Measurements from ENCODE around the gene KLF16.
"Not testable (repeated sequence)": the region's sequence is repeated elsewhere in the genome, so short reads cannot be mapped to it uniquely, and the experiment has no call there.

The KLF16 gene

GRCh38 chr19:1875265-1875645, 11.9 kb upstream of the KLF16 start:
- not testable (repeated sequence) for DNase-seq; H3K4ac ChIP-seq (ENCODE audit: low read depth, low read length); H2BK5ac ChIP-seq (ENCODE audit: low read length); H3K4me1 ChIP-seq (ENCODE audit: control insufficient read depth, low read depth, low read length); H4K5ac ChIP-seq (ENCODE audit: low read length); H3K27ac ChIP-seq (ENCODE audit: low read depth, low read length); H2AK5ac ChIP-seq (ENCODE audit: low read length); H3K23ac ChIP-seq (ENCODE audit: low read length); H4K8ac ChIP-seq (ENCODE audit: low read depth, low read length); H3K36me3 ChIP-seq (ENCODE audit: control insufficient read depth, insufficient read depth, low read length); H3K27me3 ChIP-seq (ENCODE audit: insufficient read depth, low read length, poor library complexity); H3K79me1 ChIP-seq (ENCODE audit: low read length); H2BK15ac ChIP-seq (replicated peaks; ENCODE audit: low read depth); H3K18ac ChIP-seq (ENCODE audit: low read length); H2BK120ac ChIP-seq (ENCODE audit: low read depth, low read length)
- WGBS (ENCODE audit: extremely low coverage, insufficient coverage, low lambda C conversion rate), result no CpG with 5 or more reads among the region's 11 CpGs
- H3K9ac ChIP-seq (ENCODE audit: low read length), result peak overlapping the region; percentile 97
- peak overlapping the region; percentile 97 for H3K56ac ChIP-seq (ENCODE audit: low read length)
- peak overlapping the region; percentile 68 for H3K4me2 ChIP-seq (ENCODE audit: low read length)
- H3K79me2 ChIP-seq (ENCODE audit: control insufficient read depth, insufficient read depth, low read length), result peaks cover 21% of the 10 kb centered on the region
- H3K4me3 ChIP-seq (ENCODE audit: low read length), result peak overlapping the region; percentile 96

- no peak overlapping the region for H3K4me3 ChIP-seq (ENCODE audit: low read length)
- no peak overlapping the region for H3K27ac ChIP-seq (ENCODE audit: low read depth, low read length)
- H3K9ac ChIP-seq (ENCODE audit: low read length), result peak overlapping the region; percentile 97
Measured at GRCh38 chr19:1874554-1875185, 11.3 kb upstream of the KLF16 start.

DNA sequence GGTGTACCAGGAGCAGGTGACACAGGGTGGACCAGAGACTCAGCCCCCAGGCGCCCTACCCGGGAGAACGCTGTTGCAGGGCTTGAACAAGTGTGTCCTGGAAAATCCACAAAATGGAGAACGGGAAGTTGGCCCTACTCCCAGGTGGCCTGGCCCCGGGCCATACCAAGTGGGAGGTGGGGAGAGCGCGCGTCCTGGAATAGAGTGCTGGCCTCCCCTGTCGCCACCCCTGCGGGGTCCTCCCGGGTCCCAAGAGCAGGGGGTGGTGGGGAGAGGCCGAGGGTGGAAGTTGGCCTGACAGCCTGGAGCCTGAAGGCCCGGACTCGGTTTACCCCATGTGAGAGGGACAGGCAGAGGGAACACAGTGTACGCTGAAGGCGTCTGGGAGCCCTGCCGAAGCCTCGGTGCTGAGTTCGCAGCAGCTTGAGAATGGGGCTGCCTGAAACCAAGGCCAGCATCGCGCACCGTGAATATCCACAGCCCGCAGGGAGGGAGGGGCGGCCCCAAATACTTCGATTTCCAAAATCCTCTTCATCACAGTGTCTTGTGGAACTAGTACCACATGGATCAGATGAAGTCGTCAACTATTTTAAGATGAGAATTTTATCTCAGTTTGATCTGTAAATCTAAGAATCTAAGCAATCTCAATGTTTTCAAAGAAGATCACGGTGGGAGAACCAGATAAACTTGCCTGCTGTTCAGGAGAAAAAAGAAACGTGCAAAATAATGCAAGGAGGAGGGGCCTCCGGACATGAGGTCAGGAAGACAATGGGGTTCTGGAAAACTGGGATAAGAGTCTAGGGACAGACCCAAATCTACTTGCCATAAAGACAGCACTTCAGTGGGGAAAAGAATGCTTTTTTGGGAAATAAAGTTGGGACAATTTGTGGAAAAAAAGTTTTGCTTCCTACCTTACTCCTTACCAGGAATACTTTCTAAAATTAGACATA, 10.4 kb upstream of the KLF16 start:
- Histone ChIP-seq H2BK5ac (ENCODE audit: low read length) (no peak overlapping the region), H3K4me1 (ENCODE audit: control insufficient read depth, low read depth, low read length) (no peaks in the 10 kb centered on the region), H3K79me2 (ENCODE audit: control insufficient read depth, insufficient read depth, low read length) (peaks cover 21% of the 10 kb centered on the region), H3K79me1 (ENCODE audit: low read length) (peaks cover 7% of the 10 kb centered on the region), H2BK120ac (ENCODE audit: low read depth, low read length) (no peak overlapping the region), H3K4me2 (ENCODE audit: low read length) (no peak overlapping the region), H3K4me3 (ENCODE audit: low read length) (no peak overlapping the region), H3K9ac (ENCODE audit: low read length) (no peak overlapping the region), H3K27me3 (ENCODE audit: insufficient read depth, low read length, poor library complexity) (no peaks in the 10 kb centered on the region), H3K56ac (ENCODE audit: low read length) (no peak overlapping the region), H3K18ac (ENCODE audit: low read length) (no peak overlapping the region), H2BK15ac (replicated peaks; ENCODE audit: low read depth) (no peak overlapping the region), H3K27ac (ENCODE audit: low read depth, low read length) (no peak overlapping the region), H3K36me3 (ENCODE audit: control insufficient read depth, insufficient read depth, low read length) (no peaks in the 10 kb centered on the region), H3K23ac (ENCODE audit: low read length) (no peak overlapping the region), H4K5ac (ENCODE audit: low read length) (no peak overlapping the region), H3K4ac (ENCODE audit: low read depth, low read length) (no peak overlapping the region), H4K8ac (ENCODE audit: low read depth, low read length) (no peak overlapping the region), H2AK5ac (ENCODE audit: low read length) (no peak overlapping the region)
- no peak for DNase-seq
- WGBS (ENCODE audit: extremely low coverage, insufficient coverage, low lambda C conversion rate), result no CpG with 5 or more reads among the region's 29 CpGs

More at GRCh38 chr19:1874554-1875185, 11.3 kb upstream of the KLF16 start:
- H2BK120ac ChIP-seq (ENCODE audit: low read depth, low read length), result no peak overlapping the region
- peak overlapping the region; percentile 97 for H3K56ac ChIP-seq (ENCODE audit: low read length)
- WGBS (ENCODE audit: extremely low coverage, insufficient coverage, low lambda C conversion rate), result no CpG with 5 or more reads among the region's 16 CpGs
- no peak overlapping the region for H3K23ac ChIP-seq (ENCODE audit: low read length)
- H2BK15ac ChIP-seq (replicated peaks; ENCODE audit: low read depth), result no peak overlapping the region
- H3K4me2 ChIP-seq (ENCODE audit: low read length), result peak overlapping the region; percentile 68
- no peaks in the 10 kb centered on the region for H3K4me1 ChIP-seq (ENCODE audit: control insufficient read depth, low read depth, low read length)
- H3K79me1 ChIP-seq (ENCODE audit: low read length), result peaks cover 7% of the 10 kb centered on the region
- H4K8ac ChIP-seq (ENCODE audit: low read depth, low read length), result no peak overlapping the region
- no peaks in the 10 kb centered on the region for H3K36me3 ChIP-seq (ENCODE audit: control insufficient read depth, insufficient read depth, low read length)
- H3K4ac ChIP-seq (ENCODE audit: low read depth, low read length), result no peak overlapping the region
- H3K27me3 ChIP-seq (ENCODE audit: insufficient read depth, low read length, poor library complexity), result no peaks in the 10 kb centered on the region
- H3K79me2 ChIP-seq (ENCODE audit: control insufficient read depth, insufficient read depth, low read length), result peaks cover 21% of the 10 kb centered on the region
- H4K5ac ChIP-seq (ENCODE audit: low read length), result no peak overlapping the region
- H2BK5ac ChIP-seq (ENCODE audit: low read length), result no peak overlapping the region
- no peak for DNase-seq
- H2AK5ac ChIP-seq (ENCODE audit: low read length), result no peak overlapping the region
- H3K18ac ChIP-seq (ENCODE audit: low read length), result no peak overlapping the region

GRCh38 chr19:1872807-1873523, 9.6 kb upstream of the KLF16 start:
- H3K23ac ChIP-seq (ENCODE audit: low read length), result no peak overlapping the region
- no peak overlapping the region for H4K5ac ChIP-seq (ENCODE audit: low read length)
- no peak overlapping the region for H2BK120ac ChIP-seq (ENCODE audit: low read depth, low read length)
- no peak overlapping the region for H3K56ac ChIP-seq (ENCODE audit: low read length)
- H3K4me1 ChIP-seq (ENCODE audit: control insufficient read depth, low read depth, low read length), result no peaks in the 10 kb centered on the region
- no peak overlapping the region for H3K27ac ChIP-seq (ENCODE audit: low read depth, low read length)
- no peaks in the 10 kb centered on the region for H3K36me3 ChIP-seq (ENCODE audit: control insufficient read depth, insufficient read depth, low read length)
- H3K4me3 ChIP-seq (ENCODE audit: low read length), result no peak overlapping the region
- H4K8ac ChIP-seq (ENCODE audit: low read depth, low read length), result no peak overlapping the region
- H3K4ac ChIP-seq (ENCODE audit: low read depth, low read length), result no peak overlapping the region
- no peaks in the 10 kb centered on the region for H3K27me3 ChIP-seq (ENCODE audit: insufficient read depth, low read length, poor library complexity)
- DNase-seq, result no peak
- no peak overlapping the region for H3K4me2 ChIP-seq (ENCODE audit: low read length)
- no peak overlapping the region for H2BK5ac ChIP-seq (ENCODE audit: low read length)
- no peak overlapping the region for H2BK15ac ChIP-seq (replicated peaks; ENCODE audit: low read depth)
- H3K9ac ChIP-seq (ENCODE audit: low read length), result no peak overlapping the region
- no CpG with 5 or more reads among the region's 25 CpGs for WGBS (ENCODE audit: extremely low coverage, insufficient coverage, low lambda C conversion rate)
- no peak overlapping the region for H3K18ac ChIP-seq (ENCODE audit: low read length)
- H3K79me1 ChIP-seq (ENCODE audit: low read length), result peaks cover 7% of the 10 kb centered on the region
- peaks cover 21% of the 10 kb centered on the region for H3K79me2 ChIP-seq (ENCODE audit: control insufficient read depth, insufficient read depth, low read length)
- H2AK5ac ChIP-seq (ENCODE audit: low read length), result no peak overlapping the region

GRCh38 chr19:1871630-1872029, 8.3 kb upstream of the KLF16 start:
- Histone ChIP-seq H3K9ac (ENCODE audit: low read length) (no peak overlapping the region), H3K4ac (ENCODE audit: low read depth, low read length) (no peak overlapping the region), H4K5ac (ENCODE audit: low read length) (no peak overlapping the region), H3K79me1 (ENCODE audit: low read length) (peaks cover 7% of the 10 kb centered on the region), H3K18ac (ENCODE audit: low read length) (no peak overlapping the region), H3K79me2 (ENCODE audit: control insufficient read depth, insufficient read depth, low read length) (peaks cover 21% of the 10 kb centered on the region), H3K27me3 (ENCODE audit: insufficient read depth, low read length, poor library complexity) (no peaks in the 10 kb centered on the region), H3K27ac (ENCODE audit: low read depth, low read length) (no peak overlapping the region), H2AK5ac (ENCODE audit: low read length) (no peak overlapping the region), H3K56ac (ENCODE audit: low read length) (no peak overlapping the region), H2BK15ac (replicated peaks; ENCODE audit: low read depth) (no peak overlapping the region), H2BK5ac (ENCODE audit: low read length) (no peak overlapping the region), H3K4me3 (ENCODE audit: low read length) (no peak overlapping the region), H3K4me2 (ENCODE audit: low read length) (no peak overlapping the region), H3K36me3 (ENCODE audit: control insufficient read depth, insufficient read depth, low read length) (no peaks in the 10 kb centered on the region), H3K4me1 (ENCODE audit: control insufficient read depth, low read depth, low read length) (no peaks in the 10 kb centered on the region), H3K23ac (ENCODE audit: low read length) (no peak overlapping the region), H4K8ac (ENCODE audit: low read depth, low read length) (no peak overlapping the region), H2BK120ac (ENCODE audit: low read depth, low read length) (no peak overlapping the region)
- no peak for DNase-seq
- WGBS (ENCODE audit: extremely low coverage, insufficient coverage, low lambda C conversion rate), result no CpG with 5 or more reads among the region's 13 CpGs
